HG03432 (cell line): ENCODE results near the gene SOCS4.
"Not testable (repeated sequence)": the region's sequence is repeated elsewhere in the genome, so short reads cannot be mapped to it uniquely, and the experiment has no call there.

Experiments used
- ATAC-seq: cut with Tn5 transposase; IDR thresholded peaks from one replicate; pipeline ENCODE4 v1.9.1; 2021; ENCODE audit warnings: mild to moderate bottlenecking, moderate library complexity; ENCODE audit not compliant: unreplicated experiment

Gene SOCS4

GRCh38 chr14:55026793-55027561, at the start of gene SOCS4, which contains the start of gene WDHD1:
Gene SOCS4, plus strand, starts transcription at chr14:55027236. Its CDS starts 15,806 bp downstream, at chr14:55043042.
Gene WDHD1, minus strand, starts transcription at chr14:55027099. Its CDS starts 312 bp downstream, at chr14:55026787.
- ATAC-seq, result peak; percentile 91

DNA sequence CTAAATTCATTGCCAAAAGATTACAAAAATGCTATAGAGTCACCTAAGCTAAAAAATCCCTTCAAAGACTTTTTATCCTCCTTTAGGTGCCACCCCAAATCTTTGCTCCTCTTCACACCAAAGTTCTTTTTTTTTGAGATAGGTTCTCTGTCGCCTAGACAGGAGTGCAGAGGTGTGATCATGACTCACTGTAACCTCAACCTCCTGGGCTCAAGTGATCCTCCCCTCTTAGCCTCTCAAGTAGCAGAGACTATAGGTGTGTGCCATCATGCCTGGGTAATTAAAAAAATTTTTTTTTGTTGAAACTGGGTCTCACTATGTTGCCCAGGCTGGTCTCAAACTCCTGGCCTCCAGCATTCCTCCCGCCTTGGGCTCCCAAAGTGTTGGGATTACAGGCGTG, 48.0 kb upstream of the SOCS4 start:
- no peak for ATAC-seq

DNA sequence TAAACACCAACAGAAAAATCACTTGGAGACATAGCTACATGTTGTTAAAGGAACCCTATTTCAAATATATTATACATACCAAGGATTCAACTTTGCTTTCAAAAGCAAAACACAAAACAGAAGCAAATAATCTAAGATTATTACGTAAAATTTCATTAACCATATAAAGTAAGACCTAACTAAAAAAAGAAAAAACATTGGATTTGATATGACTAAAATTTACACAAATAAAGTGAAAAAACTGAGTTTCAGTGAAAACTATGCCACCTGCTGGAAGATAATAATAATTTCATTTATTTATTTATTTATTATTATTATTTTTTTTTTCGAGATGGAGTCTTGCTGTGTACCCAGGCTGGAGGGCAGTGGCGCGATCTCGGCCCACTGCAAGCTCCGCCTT, 45.3 kb upstream of the SOCS4 start:
- no peak for ATAC-seq

GRCh38 chr14:54985156-54985555, 41.9 kb upstream of the SOCS4 start:
- ATAC-seq, result no peak

DNA sequence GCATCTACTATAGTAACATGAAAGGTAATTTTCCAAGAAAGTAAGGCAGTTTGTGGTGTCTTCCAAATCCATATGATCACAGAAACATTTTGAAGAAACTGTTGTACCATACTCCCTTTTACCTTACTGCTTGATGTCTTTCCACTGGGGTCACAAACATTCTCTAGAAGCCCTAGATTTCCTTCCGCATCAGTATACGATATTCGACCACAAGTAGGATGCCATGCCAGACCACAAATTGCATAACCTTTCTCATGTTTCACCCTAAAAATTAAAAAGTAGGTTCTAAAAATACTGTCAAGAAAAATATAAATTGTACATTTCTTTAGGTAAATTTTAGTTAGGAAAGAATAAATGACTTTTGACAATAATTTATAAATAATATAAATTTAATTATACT, 26.7 kb upstream of the SOCS4 start:
- no peak for ATAC-seq

DNA sequence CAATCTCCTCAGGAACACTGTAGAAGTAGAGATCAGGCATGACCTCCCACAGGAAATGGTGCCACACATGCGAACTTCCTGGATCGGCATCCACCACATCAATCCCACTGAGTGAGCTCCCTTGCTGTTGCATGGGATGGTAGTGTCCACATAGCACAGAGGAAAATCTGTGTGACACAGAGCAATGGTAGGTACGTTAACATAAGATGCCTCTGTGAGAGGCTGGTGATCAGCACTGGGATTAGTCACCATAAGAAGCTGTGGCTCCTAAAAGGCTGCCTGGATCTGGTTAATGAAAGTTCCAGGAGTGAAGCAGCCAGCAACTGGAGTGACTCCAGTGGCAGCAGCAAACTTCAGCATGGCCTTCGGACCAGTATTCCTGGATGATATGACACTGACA, 22.0 kb upstream of the SOCS4 start:
- no peak for ATAC-seq

GRCh38 chr14:55015006-55015405, 12.0 kb upstream of the SOCS4 start:
- ATAC-seq, result no peak

DNA sequence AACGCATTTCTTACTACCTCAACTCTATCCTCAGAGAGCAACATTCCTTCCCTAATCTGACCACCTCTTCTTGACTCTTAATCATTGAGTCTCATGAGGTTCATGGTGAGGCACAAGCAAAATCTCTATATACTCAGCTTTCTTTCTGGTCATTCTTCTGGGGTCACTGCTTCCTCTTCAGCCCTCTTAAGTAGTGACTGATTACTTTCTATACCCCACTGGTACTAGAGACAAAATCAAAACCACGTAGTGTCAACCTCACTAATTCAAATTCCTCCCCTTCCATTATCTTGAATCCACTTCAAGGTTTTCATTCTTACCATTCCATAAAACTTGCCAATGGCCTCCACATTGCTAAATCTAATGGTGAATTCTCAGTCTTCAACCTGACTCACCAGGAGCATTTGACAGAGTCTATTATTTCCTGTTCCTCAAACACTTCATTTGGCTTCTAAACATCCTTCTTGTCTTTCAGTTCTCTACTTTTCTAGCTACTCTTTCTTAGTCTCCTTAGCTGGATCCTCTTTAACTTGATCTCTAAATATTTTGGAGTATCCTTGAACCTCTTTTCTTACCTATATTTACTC, 7.0 kb upstream of the SOCS4 start:
- no peak for ATAC-seq

DNA sequence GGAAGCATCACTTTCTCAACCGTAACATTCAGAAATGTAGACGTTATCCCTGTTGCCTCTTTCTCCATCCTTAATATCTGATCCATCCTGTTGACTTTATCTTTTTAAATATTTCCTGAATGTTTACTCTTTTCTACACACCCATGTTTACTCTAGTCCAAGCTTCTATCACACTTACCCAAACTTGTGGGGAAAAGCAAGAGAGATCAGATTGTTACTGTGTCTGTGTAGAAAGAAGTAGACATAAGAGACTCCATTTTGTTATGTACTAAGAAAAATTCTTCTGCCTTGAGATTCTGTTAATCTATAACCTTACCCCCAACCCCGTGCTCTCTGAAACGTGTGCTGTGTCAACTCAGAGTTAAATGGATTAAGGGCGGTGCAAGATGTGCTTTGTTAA, 2.7 kb upstream of the SOCS4 start:
- not testable (repeated sequence) for ATAC-seq

DNA sequence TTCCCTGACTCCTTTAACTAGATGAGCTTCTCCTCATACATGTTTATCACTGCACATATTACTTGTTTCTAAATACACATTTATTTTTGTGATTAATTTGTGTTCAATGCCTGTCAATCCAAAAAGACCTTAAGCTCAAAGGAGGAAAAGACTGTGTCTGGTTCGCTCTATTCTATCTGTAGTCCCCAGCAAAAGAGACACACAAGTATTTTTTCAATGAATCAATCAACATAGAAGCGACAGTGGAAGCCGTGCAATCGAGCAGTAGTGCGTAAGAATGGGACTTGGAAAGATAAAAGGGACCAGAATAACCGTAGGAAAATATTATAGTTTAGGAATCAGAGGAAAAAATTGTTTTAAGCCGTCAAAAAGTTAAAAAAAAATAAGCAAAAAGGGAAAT, 1.1 kb upstream of the SOCS4 start:
- no peak for ATAC-seq

DNA sequence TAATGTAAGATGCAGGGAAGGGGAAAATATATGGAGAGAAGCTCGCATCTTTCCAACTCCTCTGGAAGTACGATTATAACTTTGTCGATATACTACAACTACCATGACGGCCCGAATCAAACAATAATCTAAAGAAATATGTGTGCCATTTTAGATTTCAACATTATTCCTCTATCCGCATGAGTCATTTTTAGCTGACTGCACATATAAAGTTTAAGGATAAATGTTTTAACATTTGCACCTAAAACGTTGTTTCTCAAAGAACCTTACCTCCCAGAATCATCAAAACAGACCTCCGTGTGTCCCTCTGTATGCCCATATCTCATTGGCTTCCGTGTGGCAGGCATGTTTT, 619 bp upstream of the SOCS4 start:
- no peak for ATAC-seq

- no peak for ATAC-seq
These were observed 1.0 kb downstream of the SOCS4 start for GRCh38 chr14:55028066-55028465.

GRCh38 chr14:55028476-55028875, 1.4 kb downstream of the SOCS4 start:
- no peak for ATAC-seq

GRCh38 chr14:55031190-55031589, 4.2 kb downstream of the SOCS4 start:
- no peak for ATAC-seq

DNA sequence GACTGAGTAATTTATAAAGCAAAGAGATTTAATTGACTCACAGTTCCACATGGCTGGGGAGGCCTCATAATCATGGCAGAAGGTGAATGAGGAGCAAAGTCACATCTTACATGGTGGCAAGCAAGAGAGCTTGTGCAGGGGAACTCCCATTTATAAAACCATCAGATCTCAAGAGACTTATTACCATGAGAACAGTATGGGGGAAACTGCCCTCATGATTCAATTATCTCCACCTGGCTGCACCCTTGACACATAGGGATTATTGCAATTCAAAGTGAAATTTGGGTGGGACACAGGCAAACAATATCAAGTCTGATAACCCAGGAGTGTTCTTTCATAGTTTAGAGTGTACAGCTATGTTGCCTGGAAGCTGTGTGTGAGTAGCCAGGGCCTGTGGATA, 11.0 kb downstream of the SOCS4 start:
- not testable (repeated sequence) for ATAC-seq

GRCh38 chr14:55038708-55039107, 11.7 kb downstream of the SOCS4 start:
- no peak for ATAC-seq

DNA sequence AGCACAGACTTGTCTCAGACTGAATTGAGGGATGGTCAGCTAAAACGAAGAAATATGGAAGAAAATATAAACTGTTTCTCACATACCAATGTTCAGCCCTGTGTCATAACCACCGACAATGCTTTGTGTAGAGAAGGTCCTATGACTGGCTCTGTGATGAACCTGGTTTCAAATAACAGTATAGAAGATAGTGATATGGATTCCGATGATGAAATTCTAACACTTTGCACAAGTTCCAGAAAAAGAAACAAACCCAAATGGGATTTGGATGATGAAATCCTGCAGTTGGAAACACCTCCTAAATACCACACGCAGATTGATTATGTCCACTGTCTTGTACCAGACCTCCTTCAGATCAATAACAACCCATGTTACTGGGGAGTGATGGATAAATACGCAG, 16.5 kb downstream of the SOCS4 start:
- no peak for ATAC-seq

- ATAC-seq, result no peak
These were observed 18.1 kb downstream of the SOCS4 start for GRCh38 chr14:55045087-55045486.

- no peak for ATAC-seq
These were observed 20.4 kb downstream of the SOCS4 start for GRCh38 chr14:55047301-55048053.

DNA sequence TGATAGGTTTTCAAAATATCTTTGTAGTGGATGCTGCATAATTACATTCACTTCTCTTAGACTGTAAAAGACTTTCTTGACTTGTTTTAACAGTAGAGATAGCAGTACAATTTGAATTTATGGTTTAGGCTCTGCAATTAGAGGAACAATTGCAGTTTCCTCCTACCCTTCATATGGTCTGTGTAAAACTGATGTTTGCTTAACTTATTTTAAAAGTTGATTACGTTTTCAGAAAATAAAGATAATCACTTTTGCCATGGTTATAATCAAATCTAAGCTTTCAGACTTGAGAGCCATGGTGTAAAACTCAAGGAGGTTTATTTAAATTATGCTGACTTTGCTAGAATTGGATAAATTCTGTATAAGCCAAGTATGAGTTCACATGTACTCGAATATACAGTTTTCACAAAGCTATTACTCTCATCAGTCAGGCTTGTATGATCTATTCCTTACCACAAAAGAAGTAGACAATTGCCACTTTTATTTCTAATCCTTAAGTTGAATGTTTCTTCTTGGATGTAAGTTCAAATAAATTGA, 21.9 kb downstream of the SOCS4 start:
- no peak for ATAC-seq

DNA sequence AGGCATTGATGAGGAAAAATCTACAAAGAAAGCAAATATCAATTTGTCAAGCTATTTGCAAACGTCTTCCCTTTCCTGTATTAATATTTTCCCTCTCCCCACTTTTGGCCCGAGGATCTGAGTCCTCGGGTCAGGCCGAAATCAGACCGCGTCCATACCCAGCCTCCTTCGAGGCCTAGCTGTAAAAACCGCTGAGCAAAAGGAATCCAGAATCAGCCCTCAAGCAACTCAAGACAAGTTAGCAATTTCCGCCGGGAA, 24.1 kb downstream of the SOCS4 start:
- ATAC-seq, result peak; percentile 27
